Cardiac muscle cell (in vitro differentiated cells and primary cell): Measurements from ENCODE around the gene EFCAB12. TPM values are rescaled to one million over a fixed set of nuclear protein-coding genes. Genes with fewer than 3 reads are reported as not detected.
"Not testable (repeated sequence)": the region's sequence is repeated elsewhere in the genome, so short reads cannot be mapped to it uniquely, and the experiment has no call there.

Experiments used
- DNase-seq, 2 donors: peaks; one replicate each; pipeline versions ENCODE4 v3.0.0 to v3.0.0-alpha.2; 2010 to 2017; ENCODE audit warnings: low read depth in 1 of 2, low spot score in 1 of 2
- H3K27ac ChIP-seq: fragments of 200-600 bp; sonication (generic); 2 replicates; pipeline ENCODE4 v1.5.1; 2016
- H3K27me3 ChIP-seq: fragments of 200-600 bp; sonication (generic); 2 replicates; pipeline ENCODE4 v1.6.0; 2016; ENCODE audit warnings: control low read depth
- H3K36me3 ChIP-seq: fragments of 200-600 bp; sonication (generic); 2 replicates; pipeline ENCODE4 v1.5.1; 2016; ENCODE audit warnings: control low read depth
- H3K4me1 ChIP-seq: fragments of 200-600 bp; sonication (generic); 2 replicates; pipeline ENCODE4 v1.8.1; 2017; ENCODE audit warnings: low read depth, mild to moderate bottlenecking, mixed run types
- H3K4me3 ChIP-seq: fragments of 200-600 bp; sonication (generic); 2 replicates; pipeline ENCODE4 v1.5.1; 2016; ENCODE audit warnings: mild to moderate bottlenecking
- H3K9me3 ChIP-seq: fragments of 200-600 bp; sonication (generic); 2 replicates; pipeline ENCODE4 v1.5.1; 2017; ENCODE audit warnings: low read depth, mild to moderate bottlenecking, control low read depth
- CTCF ChIP-seq: IDR thresholded peaks from 2 replicates; pipeline ENCODE4 v1.5.1; 2012; ENCODE audit warnings: low read depth, mild to moderate bottlenecking, low read length
- polyA plus RNA-seq: library from polyadenylated mRNA; unstranded; fragments of >200 nt; fragmentation: Nextera tagmentation; extraction: Ambion mirVana; gene quantifications from 2 replicates; pipeline ENCODE4 v1.2.1, GENCODE V29; 2016
- total RNA-seq: library from RNA; depleted of rRNA; stranded (reverse); fragments of >200 nt; gene quantifications from 2 replicates; pipeline ENCODE4 v1.2.3, GENCODE V29; 2016

Gene EFCAB12
- total and polyA plus RNA-seq, 2 experiments from 2014 or later: 0.48 to 1.7 TPM

- no peaks in the 10 kb centered on the region for H3K9me3 ChIP-seq
- no peak overlapping the region for H3K4me3 ChIP-seq
- no peak for TF ChIP-seq CTCF
- peaks cover 19% of the 10 kb centered on the region for H3K36me3 ChIP-seq
- no peak overlapping the region for H3K27ac ChIP-seq
- no peak for DNase-seq
- H3K27me3 ChIP-seq: no peaks in the 10 kb centered on the region
- H3K4me1 ChIP-seq: no peaks in the 10 kb centered on the region
Observed at GRCh38 chr3:129389572-129389937, 38.9 kb downstream of the EFCAB12 start.

GRCh38 chr3:129388791-129389571 lies 39.5 kb downstream of the EFCAB12 start:
- H3K4me3 ChIP-seq, H3K27me3 ChIP-seq, H3K4me1 ChIP-seq, H3K9me3 ChIP-seq, H3K27ac ChIP-seq: not testable (repeated sequence)
- peak in 1 of 2 donors; percentile 66 for DNase-seq
- H3K36me3 ChIP-seq: peaks cover 19% of the 10 kb centered on the region

GRCh38 chr3:129387487-129387886 lies 40.9 kb downstream of the EFCAB12 start:
- no peak for DNase-seq
- peaks cover 15% of the 10 kb centered on the region for H3K36me3 ChIP-seq
- H3K4me3 ChIP-seq: no peak overlapping the region
- no peaks in the 10 kb centered on the region for H3K4me1 ChIP-seq
- H3K27me3 ChIP-seq: no peaks in the 10 kb centered on the region
- no peaks in the 10 kb centered on the region for H3K9me3 ChIP-seq
- no peak for TF ChIP-seq CTCF
- H3K27ac ChIP-seq: no peak overlapping the region

GRCh38 chr3:129386984-129387383 lies 41.5 kb downstream of the EFCAB12 start:
- no peak overlapping the region for H3K27ac ChIP-seq
- no peak overlapping the region for H3K4me3 ChIP-seq
- peaks cover 15% of the 10 kb centered on the region for H3K36me3 ChIP-seq
- no peak for TF ChIP-seq CTCF
- no peaks in the 10 kb centered on the region for H3K9me3 ChIP-seq
- DNase-seq: no peak
- H3K27me3 ChIP-seq: no peaks in the 10 kb centered on the region
- H3K4me1 ChIP-seq: no peaks in the 10 kb centered on the region

- not testable (repeated sequence) for H3K4me3 ChIP-seq, DNase-seq, H3K27ac ChIP-seq, H3K9me3 ChIP-seq, H3K27me3 ChIP-seq, H3K4me1 ChIP-seq
- H3K36me3 ChIP-seq: peaks cover 11% of the 10 kb centered on the region
Observed at GRCh38 chr3:129385507-129385906, 42.9 kb downstream of the EFCAB12 start.

- no peak overlapping the region for H3K4me3 ChIP-seq
- H3K9me3 ChIP-seq: no peaks in the 10 kb centered on the region
- no peak for TF ChIP-seq CTCF
- DNase-seq: no peak
- no peaks in the 10 kb centered on the region for H3K27me3 ChIP-seq
- H3K4me1 ChIP-seq: no peaks in the 10 kb centered on the region
- H3K36me3 ChIP-seq: peaks cover 9% of the 10 kb centered on the region
- H3K27ac ChIP-seq: no peak overlapping the region
Observed at GRCh38 chr3:129384594-129385323, 43.7 kb downstream of the EFCAB12 start.

GRCh38 chr3:129384103-129384502 lies 44.3 kb downstream of the EFCAB12 start:
- not testable (repeated sequence) for H3K9me3 ChIP-seq, H3K4me3 ChIP-seq, H3K4me1 ChIP-seq, H3K27ac ChIP-seq, H3K27me3 ChIP-seq, DNase-seq, H3K36me3 ChIP-seq
